HepG2 (cell line): ENCODE results near the gene ATN1. TPM values are rescaled to one million over a fixed set of nuclear protein-coding genes. Genes with fewer than 3 reads are reported as not detected.

Experiments used
- ARNT2 ChIP-seq: sonication (generic); formaldehyde crosslinking; IDR thresholded peaks from 2 replicates; pipeline ENCODE4 v1.8.0; 2022; ENCODE audit warnings: mild to moderate bottlenecking, low read depth, missing genetic modification reagents, moderate library complexity
- ATRX ChIP-seq: sonication (generic); formaldehyde crosslinking; IDR thresholded peaks from 2 replicates; pipeline ENCODE4 v1.4.0; 2020; ENCODE audit warnings: missing genetic modification reagents, borderline replicate concordance
- DMTF1 ChIP-seq: sonication (generic); formaldehyde crosslinking; IDR thresholded peaks from 2 replicates; pipeline ENCODE4 v1.4.0; 2020; ENCODE audit warnings: mild to moderate bottlenecking, missing genetic modification reagents
- E2F2 ChIP-seq: sonication (generic); formaldehyde crosslinking; IDR thresholded peaks from 2 replicates; pipeline ENCODE4 v1.4.0; 2020; ENCODE audit warnings: missing genetic modification reagents, borderline replicate concordance
- HIC2 ChIP-seq: sonication (generic); formaldehyde crosslinking; IDR thresholded peaks from 2 replicates; pipeline ENCODE4 v1.9.0; 2022; ENCODE audit warnings: low read depth, missing genetic modification reagents
- NCOA1 ChIP-seq: sonication (generic); formaldehyde crosslinking; IDR thresholded peaks from 2 replicates; pipeline ENCODE4 v1.9.0; 2021; ENCODE audit warnings: missing genetic modification reagents
- POLR2AphosphoS5 ChIP-seq: IDR thresholded peaks from 2 replicates; pipeline ENCODE4 v1.6.1; 2012; ENCODE audit warnings: low read depth, low read length
- RERE ChIP-seq: IDR thresholded peaks from 2 replicates; pipeline ENCODE4 v1.6.1; 2016; ENCODE audit warnings: low read depth, missing genetic modification reagents, missing compliant biosample characterization
- SAFB2 ChIP-seq: sonication (generic); formaldehyde crosslinking; IDR thresholded peaks from 2 replicates; pipeline ENCODE4 v1.5.1; 2020; ENCODE audit warnings: missing genetic modification reagents, low read depth, mild to moderate bottlenecking, borderline replicate concordance
- TCF7L2 ChIP-seq: IDR thresholded peaks from 2 replicates; pipeline ENCODE4 v1.6.1; 2011; ENCODE audit warnings: mild to moderate bottlenecking, low read depth, low read length, moderate library complexity
- YEATS2 ChIP-seq: sonication (generic); formaldehyde crosslinking; IDR thresholded peaks from 2 replicates; pipeline ENCODE4 v1.4.0; 2020; ENCODE audit warnings: missing genetic modification reagents, borderline replicate concordance
- ZFP62 ChIP-seq: sonication (generic); formaldehyde crosslinking; IDR thresholded peaks from 2 replicates; pipeline ENCODE4 v1.4.0; 2020; ENCODE audit warnings: missing genetic modification reagents
- ZNF207 ChIP-seq: fragments of 450-650 bp; IDR thresholded peaks from 2 replicates; pipeline ENCODE4 v1.6.1; 2016; ENCODE audit warnings: antibody characterized with exemption, borderline replicate concordance
- ZNF317 ChIP-seq: sonication (generic); formaldehyde crosslinking; IDR thresholded peaks from 2 replicates; pipeline ENCODE4 v1.5.0; 2020; ENCODE audit warnings: mild to moderate bottlenecking, missing genetic modification reagents
- ZNF556 ChIP-seq: sonication (generic); formaldehyde crosslinking; IDR thresholded peaks from 2 replicates; pipeline ENCODE4 v1.4.0; 2020; ENCODE audit warnings: mild to moderate bottlenecking, missing genetic modification reagents, borderline replicate concordance
- ZNF563 ChIP-seq: sonication (generic); formaldehyde crosslinking; IDR thresholded peaks from 2 replicates; pipeline ENCODE4 v1.8.0; 2022; ENCODE audit warnings: mild to moderate bottlenecking, moderate library complexity, missing genetic modification reagents
- ZNF713 ChIP-seq: sonication (generic); formaldehyde crosslinking; IDR thresholded peaks from 2 replicates; pipeline ENCODE4 v1.4.0; 2020; ENCODE audit warnings: mild to moderate bottlenecking, missing genetic modification reagents
- ZNF839 ChIP-seq: sonication (generic); formaldehyde crosslinking; IDR thresholded peaks from 2 replicates; pipeline ENCODE4 v1.4.0; 2020; ENCODE audit warnings: missing genetic modification reagents, mild to moderate bottlenecking, borderline replicate concordance
- polyA plus RNA-seq, 8 experiments: library from polyadenylated mRNA; depleted of rRNA in 3 of 8; stranded (reverse) in 7 of 8; unstranded in 1 of 8; fragments of >200 nt; fragmentation: Illumina TruSeq in 4 of 8; extraction: Trizol in 4 of 8; gene quantifications; 2 replicates each; pipeline versions ENCODE4 v1.2.1 to v1.2.3, GENCODE V29; 2011 to 2016; ENCODE audit warnings: low read depth in 4 of 8, missing spikeins in 1 of 8, mixed read lengths in 1 of 8; ENCODE audit not compliant: insufficient read depth in 1 of 8
- total RNA-seq, 5 experiments: library from RNA; depleted of rRNA; stranded (reverse); fragments of >200 nt; fragmentation: Illumina TruSeq; extraction: Trizol; gene quantifications; 2 replicates each; pipeline ENCODE4 v1.2.3, GENCODE V29; 2016; ENCODE audit warnings: low read depth in 1 of 5

The ATN1 gene
- total and polyA plus RNA-seq, 2 of the 13 experiments (the other 11 are each of a cell fraction or from before 2014, with no cell fraction given), result 2.1 to 8.6 TPM

GRCh38 chr12:6943722-6944380 is 16.1 kb downstream of the ATN1 start, which contains the start of the genes C12orf57 and RNU7-1 (continued):
- TF ChIP-seq DMTF1 (CRISPR knock-in tag), result no peak; the same call in 1 of the 2 replicates
- TF ChIP-seq ZNF556 (CRISPR knock-in tag), result peak; percentile 52; the same call in 1 of the 2 replicates
- TF ChIP-seq E2F2 (CRISPR knock-in tag), result 0 out of 2 replicates have a peak, but pooled peaks have one; percentile 94
- TF ChIP-seq ZNF839 (CRISPR knock-in tag), result no peak
- TF ChIP-seq ZNF713 (CRISPR knock-in tag), result no peak
- TF ChIP-seq ZFP62 (CRISPR knock-in tag), result no peak
- no peak for TF ChIP-seq YEATS2 (CRISPR knock-in tag)
- TF ChIP-seq TCF7L2, result no peak
- TF ChIP-seq ZNF207, result no peak
- no peak for TF ChIP-seq ZNF563 (CRISPR knock-in tag)
- TF ChIP-seq ATRX (CRISPR knock-in tag), result peak; percentile 29; the same call in 1 of the 2 replicates
- TF ChIP-seq NCOA1 (CRISPR knock-in tag), result 0 out of 2 replicates have a peak, but pooled peaks have one; percentile 76
- TF ChIP-seq RERE (CRISPR knock-in tag), result no peak; the same call in 1 of the 2 replicates
- TF ChIP-seq POLR2AphosphoS5, result peak; percentile 100
- peak; percentile 43; the same call in 1 of the 2 replicates for TF ChIP-seq ZNF317 (CRISPR knock-in tag)
- TF ChIP-seq SAFB2 (CRISPR knock-in tag), result peak; percentile 67; the same call in 1 of the 2 replicates
- 0 out of 2 replicates have a peak, but pooled peaks have one; percentile 13 for TF ChIP-seq ARNT2 (CRISPR knock-in tag)
- TF ChIP-seq HIC2 (CRISPR knock-in tag), result peak; percentile 58; the same call in 1 of the 2 replicates
